BLaER1 (cell line): ENCODE measurements around the gene CORIN.

Experiments used
- H3K27ac ChIP-seq: shearing (Covaris generic); formaldehyde crosslinking; 2 replicates; pipeline ENCODE4 v1.8.1; 2022
- H3K27me3 ChIP-seq: shearing (Covaris generic); formaldehyde crosslinking; 2 replicates; pipeline ENCODE4 v1.8.1; 2022
- H3K36me3 ChIP-seq: shearing (Covaris generic); formaldehyde crosslinking; 2 replicates; pipeline ENCODE4 v1.8.1; 2022
- H3K4me1 ChIP-seq: shearing (Covaris generic); formaldehyde crosslinking; 2 replicates; pipeline ENCODE4 v1.8.1; 2022
- H3K4me2 ChIP-seq: shearing (Covaris generic); formaldehyde crosslinking; 2 replicates; pipeline ENCODE4 v1.8.1; 2022
- H3K4me3 ChIP-seq: shearing (Covaris generic); formaldehyde crosslinking; 2 replicates; pipeline ENCODE4 v1.8.1; 2022
- H3K9ac ChIP-seq: shearing (Covaris generic); formaldehyde crosslinking; 2 replicates; pipeline ENCODE4 v1.8.1; 2022
- H3K9me3 ChIP-seq: shearing (Covaris generic); formaldehyde crosslinking; 2 replicates; pipeline ENCODE4 v1.8.1; 2022
- H4K20me1 ChIP-seq: shearing (Covaris generic); formaldehyde crosslinking; 2 replicates; pipeline ENCODE4 v1.8.1; 2022
- Cebpa-rat ChIP-seq: shearing (Covaris generic); IDR thresholded peaks from 2 replicates; pipeline ENCODE4 v1.8.1; 2022

The CORIN gene

GRCh38 chr4:47736146-47736545 lies 101.7 kb downstream of the CORIN start:
- no peaks in the 10 kb centered on the region for H3K36me3 ChIP-seq
- no peak for TF ChIP-seq Cebpa-rat
- no peaks in the 10 kb centered on the region for H3K4me1 ChIP-seq
- H3K4me2 ChIP-seq, result no peak overlapping the region
- H3K4me3 ChIP-seq, result no peak overlapping the region
- H3K9ac ChIP-seq, result no peak overlapping the region
- 0 out of 2 replicates have a peak, but pooled peaks cover 4% of the 10 kb centered on the region for H3K9me3 ChIP-seq
- H4K20me1 ChIP-seq, result no peaks in the 10 kb centered on the region
- H3K27ac ChIP-seq, result no peak overlapping the region
- H3K27me3 ChIP-seq, result no peaks in the 10 kb centered on the region

GRCh38 chr4:47733302-47734175 lies 104.3 kb downstream of the CORIN start:
- Histone ChIP-seq H3K4me1 (no peaks in the 10 kb centered on the region), H3K4me2 (no peak overlapping the region), H3K27ac (no peak overlapping the region), H3K4me3 (no peak overlapping the region), H3K9ac (no peak overlapping the region), H3K27me3 (no peaks in the 10 kb centered on the region), H3K36me3 (no peaks in the 10 kb centered on the region), H4K20me1 (no peaks in the 10 kb centered on the region), H3K9me3 (no peaks in the 10 kb centered on the region)
- no peak for TF ChIP-seq Cebpa-rat

DNA sequence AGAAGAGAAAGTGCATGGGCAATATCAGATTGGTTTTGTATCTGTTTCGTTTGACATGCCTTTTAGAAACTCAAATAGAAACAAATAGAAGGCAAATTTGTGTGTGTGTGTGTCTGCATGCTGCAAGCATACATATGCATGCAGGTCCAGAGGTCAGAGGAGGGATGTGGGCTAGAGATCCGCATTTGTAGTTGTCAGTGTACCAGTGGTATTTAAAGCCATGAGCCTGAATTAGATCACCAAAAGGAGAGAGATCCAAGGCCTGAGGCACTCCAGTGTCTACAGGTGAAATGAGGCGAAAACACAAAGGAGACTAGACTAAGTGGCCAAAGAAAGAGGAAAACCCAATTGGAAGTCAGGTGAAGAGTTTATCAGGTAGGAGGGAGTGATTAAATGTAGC lies 106.7 kb downstream of the CORIN start:
- H3K36me3 ChIP-seq, result no peaks in the 10 kb centered on the region
- no peak for TF ChIP-seq Cebpa-rat
- no peak overlapping the region for H3K9ac ChIP-seq
- no peaks in the 10 kb centered on the region for H3K4me1 ChIP-seq
- no peaks in the 10 kb centered on the region for H3K27me3 ChIP-seq
- H3K4me2 ChIP-seq, result no peak overlapping the region
- no peak overlapping the region for H3K4me3 ChIP-seq
- H3K27ac ChIP-seq, result no peak overlapping the region
- no peaks in the 10 kb centered on the region for H3K9me3 ChIP-seq
- H4K20me1 ChIP-seq, result no peaks in the 10 kb centered on the region

DNA sequence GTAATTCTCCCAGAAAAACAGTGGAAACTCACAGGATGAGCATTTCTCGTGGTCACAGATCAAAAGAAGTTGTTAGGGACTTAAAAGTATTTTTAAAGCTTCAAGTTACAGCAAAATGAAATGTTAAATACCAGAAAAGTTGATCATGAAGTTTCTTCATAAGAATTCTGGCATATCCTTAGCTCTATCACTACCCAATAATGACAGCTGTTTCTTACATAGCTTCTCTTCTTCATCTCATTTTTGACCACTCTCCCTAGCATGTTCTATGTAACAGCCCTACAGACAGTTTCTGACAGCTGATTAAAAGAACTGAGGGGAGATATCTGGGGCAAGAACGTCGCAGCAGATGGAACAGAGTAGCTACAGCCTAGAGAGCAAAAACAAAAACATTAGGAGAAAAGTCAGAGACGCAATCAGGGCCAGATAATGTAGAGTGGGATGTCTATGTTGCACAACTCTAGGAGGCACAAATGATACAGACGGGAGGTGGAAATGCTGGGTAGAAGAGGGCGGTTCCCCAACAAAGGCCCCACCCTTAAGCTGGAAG lies 108.7 kb downstream of the CORIN start:
- no peaks in the 10 kb centered on the region for H3K36me3 ChIP-seq
- H3K4me1 ChIP-seq, result no peaks in the 10 kb centered on the region
- no peaks in the 10 kb centered on the region for H3K9me3 ChIP-seq
- H4K20me1 ChIP-seq, result no peaks in the 10 kb centered on the region
- H3K9ac ChIP-seq, result no peak overlapping the region
- H3K27ac ChIP-seq, result no peak overlapping the region
- H3K4me3 ChIP-seq, result no peak overlapping the region
- no peak overlapping the region for H3K4me2 ChIP-seq
- no peaks in the 10 kb centered on the region for H3K27me3 ChIP-seq
- no peak for TF ChIP-seq Cebpa-rat

DNA sequence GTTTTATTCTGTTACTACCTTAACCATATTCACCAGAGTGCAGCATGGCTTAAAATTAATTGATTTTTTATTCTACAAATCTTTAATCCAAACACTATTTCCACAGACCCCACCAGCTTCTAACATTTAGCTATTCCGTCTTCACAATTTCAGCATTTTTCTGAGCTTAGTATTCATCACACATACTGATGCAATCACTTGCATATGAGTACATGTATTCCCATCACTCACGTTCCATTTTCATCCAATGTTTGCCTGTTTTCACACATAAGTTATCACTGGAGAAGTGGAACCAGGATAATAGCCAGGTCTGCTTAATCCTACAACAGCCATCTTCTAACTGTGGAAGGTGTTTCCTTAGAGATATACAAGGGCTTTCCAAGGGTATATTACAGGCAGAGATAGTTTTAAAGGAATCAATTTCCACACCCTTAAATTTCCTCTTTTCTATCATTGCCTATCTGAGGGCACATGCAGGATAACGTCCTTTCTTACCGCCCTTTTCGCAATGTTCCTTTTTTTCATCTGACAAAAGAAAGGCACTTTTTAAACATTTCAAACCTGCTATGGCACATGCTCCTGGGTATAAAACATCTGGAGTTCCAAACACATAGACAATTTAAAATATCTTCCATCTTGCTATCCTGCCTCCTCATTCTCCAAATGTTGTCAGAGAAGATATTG lies 115.8 kb downstream of the CORIN start:
- no peaks in the 10 kb centered on the region for H3K9me3 ChIP-seq
- no peaks in the 10 kb centered on the region for H3K4me1 ChIP-seq
- H4K20me1 ChIP-seq, result no peaks in the 10 kb centered on the region
- H3K4me2 ChIP-seq, result no peak overlapping the region
- H3K36me3 ChIP-seq, result no peaks in the 10 kb centered on the region
- H3K4me3 ChIP-seq, result no peak overlapping the region
- H3K27ac ChIP-seq, result no peak overlapping the region
- no peaks in the 10 kb centered on the region for H3K27me3 ChIP-seq
- TF ChIP-seq Cebpa-rat, result no peak
- no peak overlapping the region for H3K9ac ChIP-seq

DNA sequence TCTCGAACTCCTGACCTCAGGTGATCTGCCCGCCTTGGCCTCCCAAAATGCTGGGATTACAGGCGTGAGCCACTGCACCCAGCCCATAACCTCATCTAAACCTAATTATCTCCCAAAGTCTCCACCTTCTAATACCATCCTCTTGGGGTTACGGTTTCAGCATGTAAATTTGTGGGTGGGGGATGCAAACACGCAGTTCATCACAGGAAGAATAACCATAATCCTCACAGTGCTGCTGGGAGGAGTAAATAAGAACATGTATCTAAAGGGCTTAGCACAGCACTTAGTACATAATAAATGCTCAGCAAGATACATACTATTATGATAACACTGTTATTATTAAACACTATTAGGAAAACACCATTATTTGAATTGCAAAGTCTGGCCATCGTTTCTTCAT lies 116.4 kb downstream of the CORIN start:
- H4K20me1 ChIP-seq, result no peaks in the 10 kb centered on the region
- no peak overlapping the region for H3K9ac ChIP-seq
- H3K36me3 ChIP-seq, result no peaks in the 10 kb centered on the region
- no peak overlapping the region for H3K4me2 ChIP-seq
- H3K4me1 ChIP-seq, result no peaks in the 10 kb centered on the region
- TF ChIP-seq Cebpa-rat, result no peak
- H3K4me3 ChIP-seq, result no peak overlapping the region
- H3K27ac ChIP-seq, result no peak overlapping the region
- no peaks in the 10 kb centered on the region for H3K27me3 ChIP-seq
- H3K9me3 ChIP-seq, result no peaks in the 10 kb centered on the region

- no peaks in the 10 kb centered on the region for H3K36me3 ChIP-seq
- no peaks in the 10 kb centered on the region for H3K9me3 ChIP-seq
- TF ChIP-seq Cebpa-rat, result no peak
- no peak overlapping the region for H3K9ac ChIP-seq
- no peaks in the 10 kb centered on the region for H3K4me1 ChIP-seq
- H4K20me1 ChIP-seq, result no peaks in the 10 kb centered on the region
- H3K27me3 ChIP-seq, result no peaks in the 10 kb centered on the region
- no peak overlapping the region for H3K27ac ChIP-seq
- H3K4me3 ChIP-seq, result no peak overlapping the region
- no peak overlapping the region for H3K4me2 ChIP-seq
Observed at GRCh38 chr4:47720787-47721186, 117.1 kb downstream of the CORIN start.

DNA sequence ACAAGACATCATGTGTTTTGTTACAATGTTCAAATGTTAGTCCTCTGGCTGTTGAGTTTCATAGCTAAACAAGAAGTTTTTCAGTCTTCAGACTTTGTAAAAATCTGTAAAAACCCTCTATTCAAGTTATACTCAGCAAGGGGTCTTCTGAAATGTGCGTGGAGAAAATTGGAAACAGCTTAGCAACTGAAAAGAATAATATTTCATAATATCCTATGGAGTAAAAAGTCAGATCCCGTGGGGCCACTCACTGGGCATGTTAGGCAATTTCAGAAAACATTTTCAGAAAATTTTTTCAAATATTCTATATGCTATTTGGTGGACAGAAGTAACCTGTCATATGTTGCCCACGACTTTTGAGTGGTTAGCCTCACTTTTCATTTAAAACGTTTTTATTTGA lies 118.3 kb downstream of the CORIN start:
- no peaks in the 10 kb centered on the region for H4K20me1 ChIP-seq
- H3K36me3 ChIP-seq, result no peaks in the 10 kb centered on the region
- no peak overlapping the region for H3K4me2 ChIP-seq
- H3K4me3 ChIP-seq, result no peak overlapping the region
- H3K4me1 ChIP-seq, result no peaks in the 10 kb centered on the region
- no peaks in the 10 kb centered on the region for H3K9me3 ChIP-seq
- no peak overlapping the region for H3K9ac ChIP-seq
- no peak for TF ChIP-seq Cebpa-rat
- no peak overlapping the region for H3K27ac ChIP-seq
- no peaks in the 10 kb centered on the region for H3K27me3 ChIP-seq

DNA sequence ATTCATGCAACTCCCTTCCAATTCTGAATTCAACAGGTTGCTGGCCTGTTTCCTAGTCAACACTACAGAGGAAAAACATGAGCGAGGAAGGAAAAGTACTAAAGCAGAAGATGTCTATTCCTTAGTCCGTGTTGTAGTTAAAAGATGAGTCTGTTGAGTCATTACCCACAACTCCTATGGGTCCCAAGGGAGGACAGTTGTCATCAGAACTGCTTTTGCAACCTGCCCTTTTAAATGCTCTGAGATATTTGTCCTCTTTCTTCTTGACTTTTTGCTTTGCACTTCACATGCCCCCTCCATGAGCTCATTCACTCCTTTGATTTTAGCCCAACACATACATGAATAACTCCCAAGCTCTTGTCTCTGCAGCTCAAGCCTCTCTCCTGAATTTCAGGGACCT lies 119.2 kb downstream of the CORIN start:
- H3K9ac ChIP-seq, result no peak overlapping the region
- no peaks in the 10 kb centered on the region for H3K9me3 ChIP-seq
- H3K27ac ChIP-seq, result no peak overlapping the region
- no peaks in the 10 kb centered on the region for H3K4me1 ChIP-seq
- no peaks in the 10 kb centered on the region for H3K27me3 ChIP-seq
- H4K20me1 ChIP-seq, result no peaks in the 10 kb centered on the region
- no peak overlapping the region for H3K4me3 ChIP-seq
- no peak overlapping the region for H3K4me2 ChIP-seq
- no peaks in the 10 kb centered on the region for H3K36me3 ChIP-seq
- no peak for TF ChIP-seq Cebpa-rat

- no peaks in the 10 kb centered on the region for H3K36me3 ChIP-seq
- H3K9ac ChIP-seq, result no peak overlapping the region
- TF ChIP-seq Cebpa-rat, result no peak
- no peak overlapping the region for H3K4me3 ChIP-seq
- H3K4me1 ChIP-seq, result no peaks in the 10 kb centered on the region
- no peaks in the 10 kb centered on the region for H4K20me1 ChIP-seq
- no peak overlapping the region for H3K27ac ChIP-seq
- H3K27me3 ChIP-seq, result no peaks in the 10 kb centered on the region
- no peak overlapping the region for H3K4me2 ChIP-seq
- no peaks in the 10 kb centered on the region for H3K9me3 ChIP-seq
Observed at GRCh38 chr4:47717188-47717587, 120.7 kb downstream of the CORIN start.
